H1 (cell line): Measurements from ENCODE around the gene PTPN3.
A peak's percentile ranks its signal among the peaks of the same experiment; 100 is the strongest.

Experiments
- EZH2 ChIP-seq: fragments of 200-600 bp; sonication (generic); IDR thresholded peaks from 2 replicates; pipeline ENCODE4 v1.7.1; 2012; ENCODE audit warnings: low read depth, mild to moderate bottlenecking, moderate library complexity, low read length, inconsistent platforms; ENCODE audit not compliant: severe bottlenecking
- GABPA ChIP-seq: IDR thresholded peaks from 2 replicates; pipeline ENCODE4 v1.6.1; 2011; ENCODE audit warnings: mild to moderate bottlenecking, low read length, moderate library complexity, borderline replicate concordance; ENCODE audit not compliant: insufficient read depth
- HDAC2 ChIP-seq, 2 experiments: fragments of 300-600 bp in 1 of 2; sonication (generic) in 1 of 2; IDR thresholded peaks; 2 replicates each; pipeline ENCODE4 v1.6.1; 2011 to 2012; ENCODE audit warnings: low read depth in 2 of 2, low read length in 2 of 2, mild to moderate bottlenecking in 2 of 2, moderate library complexity in 2 of 2, borderline replicate concordance in 1 of 2, inconsistent platforms in 1 of 2
- HDAC6 ChIP-seq: IDR thresholded peaks from one replicate; pipeline ENCODE4 v1.7.1; 2012; ENCODE audit warnings: low read depth, mild to moderate bottlenecking, inconsistent platforms, low read length, moderate library complexity
- POLR2A ChIP-seq, 2 experiments: IDR thresholded peaks; 1 replicate in 1 of 2; 2 replicates in 1 of 2; pipeline ENCODE4 v1.6.1; 2011; ENCODE audit warnings: low read depth in 2 of 2, low read length in 2 of 2, mild to moderate bottlenecking in 2 of 2; ENCODE audit errors: control extremely low read depth in 1 of 2
- POLR2AphosphoS5 ChIP-seq: IDR thresholded peaks from 2 replicates; pipeline ENCODE4 v1.6.1; 2011; ENCODE audit warnings: low read depth, low read length
- SP1 ChIP-seq: IDR thresholded peaks from 2 replicates; pipeline ENCODE4 v1.6.1; 2011; ENCODE audit warnings: low read depth, low read length
- TAF1 ChIP-seq: IDR thresholded peaks from 2 replicates; pipeline ENCODE4 v1.6.1; 2011; ENCODE audit warnings: mild to moderate bottlenecking, low read depth, low read length
- TF ChIP-seq, protein P1 (sequence below), 3 experiments: IDR thresholded peaks; 1 replicate in 2 of 3; 2 replicates in 1 of 3; pipeline versions ENCODE4 v1.5.1 to v1.6.1; 2011; ENCODE audit warnings: low read length in 3 of 3, mild to moderate bottlenecking in 3 of 3, inconsistent platforms in 2 of 3, low read depth in 1 of 3, moderate library complexity in 1 of 3; ENCODE audit not compliant: insufficient read depth in 1 of 3; ENCODE audit errors: control extremely low read depth in 1 of 3
- TF ChIP-seq, protein P2 (sequence below): IDR thresholded peaks from 2 replicates; pipeline ENCODE4 v1.6.1; 2011; ENCODE audit warnings: low read depth, mild to moderate bottlenecking, low read length; ENCODE audit not compliant: insufficient read depth

DNA sequence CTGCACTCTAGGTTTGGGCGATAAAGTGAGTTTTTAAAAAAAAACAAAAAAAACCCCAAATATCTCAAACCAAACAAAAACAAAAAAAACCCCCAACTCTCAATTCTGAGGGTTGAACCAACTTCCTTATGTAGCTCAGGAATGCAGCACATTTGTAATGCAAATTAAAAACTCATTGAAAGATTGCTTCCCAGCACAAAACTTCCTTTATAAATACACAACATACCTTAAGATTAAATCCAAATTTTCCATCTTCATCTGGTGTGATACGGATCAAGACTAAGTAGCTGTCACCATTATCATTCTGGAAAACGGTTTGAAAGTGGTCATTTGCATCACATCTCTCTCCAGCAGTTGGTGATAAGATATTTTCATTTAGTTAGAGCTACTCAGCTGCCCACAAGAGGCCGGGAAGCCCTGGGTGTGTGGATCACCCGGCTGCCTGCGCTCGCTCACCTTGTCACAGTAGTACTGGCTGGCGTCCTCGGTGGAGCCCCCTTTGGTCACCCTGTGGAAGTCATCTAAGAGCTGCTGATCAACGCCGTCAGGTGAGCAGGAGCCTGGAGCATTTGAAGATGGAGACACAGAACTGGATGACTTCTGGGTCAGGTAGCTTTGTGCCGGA is 88.2 kb downstream of the PTPN3 start:
- no peak for TF ChIP-seq POLR2A (IDR thresholded peaks at IDR 0.05; ENCODE audit: control extremely low read depth in 1 of 2, low read depth in 2 of 2, low read length in 2 of 2)
- no peak for TF ChIP-seq HDAC6
- TF ChIP-seq SP1, result no peak
- TF ChIP-seq, protein P1, sequence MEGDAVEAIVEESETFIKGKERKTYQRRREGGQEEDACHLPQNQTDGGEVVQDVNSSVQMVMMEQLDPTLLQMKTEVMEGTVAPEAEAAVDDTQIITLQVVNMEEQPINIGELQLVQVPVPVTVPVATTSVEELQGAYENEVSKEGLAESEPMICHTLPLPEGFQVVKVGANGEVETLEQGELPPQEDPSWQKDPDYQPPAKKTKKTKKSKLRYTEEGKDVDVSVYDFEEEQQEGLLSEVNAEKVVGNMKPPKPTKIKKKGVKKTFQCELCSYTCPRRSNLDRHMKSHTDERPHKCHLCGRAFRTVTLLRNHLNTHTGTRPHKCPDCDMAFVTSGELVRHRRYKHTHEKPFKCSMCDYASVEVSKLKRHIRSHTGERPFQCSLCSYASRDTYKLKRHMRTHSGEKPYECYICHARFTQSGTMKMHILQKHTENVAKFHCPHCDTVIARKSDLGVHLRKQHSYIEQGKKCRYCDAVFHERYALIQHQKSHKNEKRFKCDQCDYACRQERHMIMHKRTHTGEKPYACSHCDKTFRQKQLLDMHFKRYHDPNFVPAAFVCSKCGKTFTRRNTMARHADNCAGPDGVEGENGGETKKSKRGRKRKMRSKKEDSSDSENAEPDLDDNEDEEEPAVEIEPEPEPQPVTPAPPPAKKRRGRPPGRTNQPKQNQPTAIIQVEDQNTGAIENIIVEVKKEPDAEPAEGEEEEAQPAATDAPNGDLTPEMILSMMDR (IDR thresholded peaks at IDR 0.05; ENCODE audit: control extremely low read depth in 1 of 3, insufficient read depth in 1 of 3, low read depth in 1 of 3, low read length in 3 of 3), result peak; percentile 74 to 81 (median 78)
- no peak for TF ChIP-seq POLR2AphosphoS5
- TF ChIP-seq TAF1, result 0 out of 2 replicates have a peak, but pooled peaks have one; percentile 20
- TF ChIP-seq GABPA, result no peak
- TF ChIP-seq EZH2, result no peak
- TF ChIP-seq HDAC2 (IDR thresholded peaks at IDR 0.05; ENCODE audit: borderline replicate concordance in 1 of 2, low read depth in 2 of 2, low read length in 2 of 2), result no peak
- TF ChIP-seq, protein P2, sequence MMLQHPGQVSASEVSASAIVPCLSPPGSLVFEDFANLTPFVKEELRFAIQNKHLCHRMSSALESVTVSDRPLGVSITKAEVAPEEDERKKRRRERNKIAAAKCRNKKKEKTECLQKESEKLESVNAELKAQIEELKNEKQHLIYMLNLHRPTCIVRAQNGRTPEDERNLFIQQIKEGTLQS, result no peak
